ENCODE measurements around the gene RAP2A. TPM values are rescaled to one million over a fixed set of nuclear protein-coding genes. Genes with fewer than 3 reads are reported as not detected.

Gene RAP2A
- total RNA-seq, 1 donor: 49.9 TPM

GRCh38 chr13:97446448-97446847 is 12.5 kb downstream of the RAP2A start:
- Histone ChIP-seq H3K9me3 (ENCODE audit: low read depth, low read length) (no peaks in the 10 kb centered on the region), H3K79me2 (ENCODE audit: insufficient read depth, low read length) (peaks cover 18% of the 10 kb centered on the region), H3K4me2 (ENCODE audit: insufficient read depth, low read length) (no peak overlapping the region), H3K36me3 (ENCODE audit: insufficient read depth, low read length) (peaks cover 4% of the 10 kb centered on the region), H3K27ac (ENCODE audit: low read depth, low read length) (no peak overlapping the region), H3K4me3 (ENCODE audit: insufficient read depth, low read length) (no peak overlapping the region), H4K20me1 (ENCODE audit: insufficient read depth, low read length) (peaks cover 6% of the 10 kb centered on the region), H2AFZ (ENCODE audit: low read length) (no peak overlapping the region), H3K4me1 (ENCODE audit: insufficient read depth, low read length) (no peaks in the 10 kb centered on the region), H3K27me3 (ENCODE audit: insufficient read depth, low read length) (no peaks in the 10 kb centered on the region)
- no peak for TF ChIP-seq CTCF (IDR thresholded peaks at IDR 0.05; ENCODE audit: extremely low read depth, low read depth, low read length)
- DNase-seq (ENCODE audit: insufficient read length, low spot score, missing footprints): no peak

- H3K36me3 ChIP-seq (ENCODE audit: insufficient read depth, low read length): peaks cover 4% of the 10 kb centered on the region
- DNase-seq (ENCODE audit: insufficient read length, low spot score, missing footprints): no peak
- H3K4me1 ChIP-seq (ENCODE audit: insufficient read depth, low read length): no peaks in the 10 kb centered on the region
- H3K4me2 ChIP-seq (ENCODE audit: insufficient read depth, low read length): no peak overlapping the region
- TF ChIP-seq CTCF (IDR thresholded peaks at IDR 0.05; ENCODE audit: extremely low read depth, low read depth, low read length): no peak
- no peak overlapping the region for H2AFZ ChIP-seq (ENCODE audit: low read length)
- no peaks in the 10 kb centered on the region for H3K9me3 ChIP-seq (ENCODE audit: low read depth, low read length)
- no peak overlapping the region for H3K27ac ChIP-seq (ENCODE audit: low read depth, low read length)
- peaks cover 9% of the 10 kb centered on the region for H4K20me1 ChIP-seq (ENCODE audit: insufficient read depth, low read length)
- H3K79me2 ChIP-seq (ENCODE audit: insufficient read depth, low read length): peaks cover 23% of the 10 kb centered on the region
- no peaks in the 10 kb centered on the region for H3K27me3 ChIP-seq (ENCODE audit: insufficient read depth, low read length)
- no peak overlapping the region for H3K4me3 ChIP-seq (ENCODE audit: insufficient read depth, low read length)
These were observed 14.7 kb downstream of the RAP2A start for GRCh38 chr13:97448503-97449251.

GRCh38 chr13:97454699-97455098 is 20.7 kb downstream of the RAP2A start:
- no peak for TF ChIP-seq CTCF (IDR thresholded peaks at IDR 0.05; ENCODE audit: extremely low read depth, low read depth, low read length)
- H2AFZ ChIP-seq (ENCODE audit: low read length): no peak overlapping the region
- peaks cover 7% of the 10 kb centered on the region for H4K20me1 ChIP-seq (ENCODE audit: insufficient read depth, low read length)
- peaks cover 22% of the 10 kb centered on the region for H3K79me2 ChIP-seq (ENCODE audit: insufficient read depth, low read length)
- H3K4me1 ChIP-seq (ENCODE audit: insufficient read depth, low read length): peaks cover 5% of the 10 kb centered on the region
- H3K27me3 ChIP-seq (ENCODE audit: insufficient read depth, low read length): no peaks in the 10 kb centered on the region
- H3K4me3 ChIP-seq (ENCODE audit: insufficient read depth, low read length): no peak overlapping the region
- no peak overlapping the region for H3K27ac ChIP-seq (ENCODE audit: low read depth, low read length)
- no peaks in the 10 kb centered on the region for H3K36me3 ChIP-seq (ENCODE audit: insufficient read depth, low read length)
- H3K9me3 ChIP-seq (ENCODE audit: low read depth, low read length): no peaks in the 10 kb centered on the region
- DNase-seq (ENCODE audit: insufficient read length, low spot score, missing footprints): no peak
- no peak overlapping the region for H3K4me2 ChIP-seq (ENCODE audit: insufficient read depth, low read length)

GRCh38 chr13:97456047-97456446 is 22.1 kb downstream of the RAP2A start:
- Histone ChIP-seq H2AFZ (ENCODE audit: low read length) (no peak overlapping the region), H4K20me1 (ENCODE audit: insufficient read depth, low read length) (peaks cover 7% of the 10 kb centered on the region), H3K36me3 (ENCODE audit: insufficient read depth, low read length) (no peaks in the 10 kb centered on the region), H3K27me3 (ENCODE audit: insufficient read depth, low read length) (no peaks in the 10 kb centered on the region), H3K4me3 (ENCODE audit: insufficient read depth, low read length) (no peak overlapping the region), H3K9me3 (ENCODE audit: low read depth, low read length) (no peaks in the 10 kb centered on the region), H3K4me2 (ENCODE audit: insufficient read depth, low read length) (no peak overlapping the region), H3K27ac (ENCODE audit: low read depth, low read length) (no peak overlapping the region), H3K79me2 (ENCODE audit: insufficient read depth, low read length) (peaks cover 25% of the 10 kb centered on the region), H3K4me1 (ENCODE audit: insufficient read depth, low read length) (peaks cover 13% of the 10 kb centered on the region)
- DNase-seq (ENCODE audit: insufficient read length, low spot score, missing footprints): no peak
- TF ChIP-seq CTCF (IDR thresholded peaks at IDR 0.05; ENCODE audit: extremely low read depth, low read depth, low read length): no peak

Measured in osteoblast (primary cell).